Activated CD4-positive, alpha-beta memory T cell treated with anti-CD3 and anti-CD28 coated beads for 36 hours (primary cell): ENCODE measurements around the gene RANBP9. TPM values are rescaled to one million over a fixed set of nuclear protein-coding genes. Genes with fewer than 3 reads are reported as not detected.

ENCODE experiments used
- CTCF ChIA-PET: fragments of 350-600 bp; sonication (Branson Sonifier 250); formaldehyde crosslinking; loops from one replicate; lab custom pipeline; 2021; ENCODE audit warnings: antibody characterized with exemption, inconsistent platforms; lab: Charles Lee
- POLR2A ChIA-PET: fragments of 350-600 bp; sonication (Branson Sonifier 250); formaldehyde crosslinking; loops from one replicate; lab custom pipeline; 2021; ENCODE audit warnings: antibody characterized with exemption; lab: Charles Lee
- DNase-seq: peaks from one replicate; pipeline ENCODE4 v3.0.0-alpha.2; 2020
- H3K27ac Mint-ChIP-seq: one replicate; pipeline ENCODE4 v1.8.0; 2021; ENCODE audit warnings: mixed read lengths
- H3K27me3 Mint-ChIP-seq: one replicate; pipeline ENCODE4 v1.8.0; 2021; ENCODE audit warnings: mixed read lengths
- H3K36me3 Mint-ChIP-seq: one replicate; pipeline ENCODE4 v1.8.0; 2021; ENCODE audit warnings: mixed read lengths
- H3K4me1 Mint-ChIP-seq: one replicate; pipeline ENCODE4 v1.8.0; 2021; ENCODE audit warnings: low read depth, mixed read lengths
- H3K4me3 Mint-ChIP-seq: one replicate; pipeline ENCODE4 v1.8.0; 2021; ENCODE audit warnings: mild to moderate bottlenecking, mixed read lengths
- H3K9me3 Mint-ChIP-seq: one replicate; pipeline ENCODE4 v1.8.0; 2021; ENCODE audit warnings: mixed read lengths
- intact Hi-C: fragments of 100-400 bp; cut with micrococcal nuclease; formaldehyde crosslinking; loops from one replicate; pipeline ENCODE4 v1.15.1; 2023
- total RNA-seq, 2 experiments: library from RNA; stranded (reverse); gene quantifications; one replicate each; pipeline ENCODE4 v1.2.3, GENCODE V29; 2021

RANBP9 gene
- total RNA-seq, 2 experiments from 2014 or later: 63.7 to 66.2 TPM

DNA sequence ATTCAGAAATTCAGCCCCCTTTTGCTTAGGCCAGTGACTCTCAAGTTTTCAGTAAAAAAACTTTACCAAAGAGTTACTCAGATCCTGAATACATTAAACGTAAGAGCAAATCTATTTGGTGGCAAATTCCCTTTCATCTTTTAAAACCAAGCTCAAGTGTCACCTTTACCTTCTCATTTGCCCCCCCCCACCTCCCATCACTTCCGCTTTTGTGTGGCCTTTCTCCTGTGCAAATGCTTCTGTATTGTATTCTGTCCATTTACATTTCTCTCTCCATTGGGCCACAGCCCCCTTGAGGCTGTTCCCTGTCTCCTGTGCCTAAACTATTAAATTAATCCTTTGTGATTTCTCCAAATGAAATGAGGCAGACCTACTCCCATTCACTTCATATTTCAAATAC, 94.6 kb downstream of the RANBP9 start:
- intact Hi-C loops: loop anchor here (5.0 kb wide), 1 partner anchor 150 kb away; no protein-coding TSS in a partner anchor
- CTCF ChIA-PET: interaction anchor here (0.9 to 6.9 kb wide), 5 partner anchors 7 to 94 kb away, joined by 3 to 76 read pairs (median 30); partner anchors contain the start of genes RANBP9 and SIRT5

DNA sequence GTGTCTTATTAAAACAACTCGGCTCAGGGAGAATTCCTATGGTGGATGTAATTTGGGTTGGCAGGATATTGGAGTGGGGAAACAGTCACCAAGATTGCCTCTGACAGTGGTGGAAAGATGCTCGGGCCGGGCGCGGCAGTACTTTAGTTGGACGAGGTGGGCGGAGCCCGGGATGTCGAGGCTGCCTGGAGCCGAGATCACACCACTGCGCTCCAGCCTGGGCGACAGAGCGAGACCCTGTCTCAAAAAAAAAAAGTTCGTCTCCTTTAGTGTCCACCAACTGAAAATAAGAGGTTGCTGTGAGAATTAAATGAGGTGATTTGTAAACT, 95.9 kb downstream of the RANBP9 start:
- intact Hi-C loops: loop anchor here (1.0 to 5.0 kb wide), 3 partner anchors 41 to 152 kb away; partner anchors contain the start of gene SIRT5
- Mint-ChIP-seq H3K27ac (peak overlapping the region; percentile 92), H3K9me3 (no peaks in the 10 kb centered on the region), H3K4me1 (peaks cover 44% of the 10 kb centered on the region), H3K4me3 (peak overlapping the region; percentile 87), H3K27me3 (no peaks in the 10 kb centered on the region), H3K36me3 (peaks cover 30% of the 10 kb centered on the region)
- ChIA-PET CTCF (interaction anchor here (0.7 to 6.9 kb wide), 34 partner anchors 8 to 1734 kb away, joined by 3 to 76 read pairs (median 4); partner anchors contain the start of genes RANBP9, SIRT5 and TBC1D7), POLR2A (interaction anchor here (0.8 to 4.7 kb wide), 8 partner anchors 9 to 287 kb away, joined by 3 to 32 read pairs (median 8); partner anchors contain the start of genes MCUR1, RANBP9, SIRT5 and TBC1D7)
- DNase-seq: peak; percentile 61

More for the DNA sequence above, 94.6 kb downstream of the RANBP9 start:
- Mint-ChIP-seq H3K36me3 (peaks cover 35% of the 10 kb centered on the region), H3K4me1 (peaks cover 37% of the 10 kb centered on the region), H3K4me3 (peak overlapping the region; percentile 87), H3K9me3 (no peaks in the 10 kb centered on the region), H3K27ac (peak overlapping the region; percentile 69), H3K27me3 (no peaks in the 10 kb centered on the region)
- DNase-seq: no peak
- POLR2A ChIA-PET: interaction anchor here (0.7 to 4.7 kb wide), 5 partner anchors 10 to 177 kb away, joined by 3 to 32 read pairs (median 4); partner anchors contain the start of genes GFOD1 and RANBP9

GRCh38 chr6:13614926-13615791, 96.5 kb downstream of the RANBP9 start, which contains the start of gene NOL7:
TSS of gene NOL7 (plus strand) at chr6:13615335. CDS start at chr6:13615359, 24 bp downstream.
- Mint-ChIP-seq H3K27ac (peak within 1 kb of the TSS; percentile 92), H3K27me3 (no peaks in the 10 kb centered on the region), H3K4me3 (peak within 1 kb of the TSS; percentile 87), H3K36me3 (peaks cover 30% of the 10 kb centered on the region), H3K4me1 (peaks cover 44% of the 10 kb centered on the region), H3K9me3 (no peaks in the 10 kb centered on the region)
- intact Hi-C loops: loop anchor here (1.0 to 5.0 kb wide), 4 partner anchors 41 to 172 kb away; partner anchors contain the start of gene SIRT5
- CTCF ChIA-PET: interaction anchor here (0.8 to 6.9 kb wide), 32 partner anchors 9 to 311 kb away, joined by 3 to 76 read pairs (median 4); partner anchors contain the start of genes RANBP9, SIRT5 and TBC1D7
- peak; percentile 99 for DNase-seq
- POLR2A ChIA-PET: interaction anchor here (0.7 to 4.7 kb wide), 13 partner anchors 9 to 312 kb away, joined by 3 to 32 read pairs (median 5); partner anchors contain the start of genes MCUR1, RANBP9, SIRT5 and TBC1D7

DNA sequence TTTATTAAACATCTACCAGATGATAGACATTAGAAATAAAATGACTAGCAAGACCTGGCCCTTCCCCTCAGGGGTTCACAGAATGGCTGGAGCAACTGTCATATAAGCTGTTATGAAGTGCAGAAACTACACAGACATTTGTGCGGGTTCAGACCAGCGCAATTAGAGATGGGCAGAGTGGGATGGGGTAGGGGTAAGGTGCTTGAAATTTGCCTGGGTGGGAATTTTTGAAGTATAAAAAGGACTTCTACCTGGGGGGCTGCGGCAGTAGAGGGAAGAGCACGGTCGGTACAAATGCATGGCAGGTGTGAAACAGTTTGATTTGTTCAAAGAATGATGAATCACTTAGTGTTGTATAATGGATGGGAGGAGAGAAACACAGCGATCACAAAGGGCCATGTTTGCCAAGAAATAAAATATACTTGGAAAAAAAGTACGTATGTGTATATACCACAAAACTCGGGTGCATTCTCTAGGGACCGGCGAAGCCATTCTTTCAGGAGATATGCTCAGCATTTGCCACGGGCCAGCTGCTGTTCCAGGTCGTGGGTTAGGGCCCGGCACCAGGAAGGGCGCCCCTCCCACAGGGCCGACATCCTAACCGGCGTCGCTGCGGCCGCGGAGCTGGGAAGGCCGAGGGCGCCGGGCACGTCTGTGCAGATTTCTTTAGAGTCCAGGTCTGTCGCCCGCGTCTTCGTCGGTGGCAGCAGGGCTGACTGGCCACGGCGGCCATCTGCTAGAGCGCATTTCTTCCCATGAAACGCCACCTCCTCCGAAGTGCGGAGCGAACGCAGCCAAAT, 97.3 kb downstream of the RANBP9 start:
- Mint-ChIP-seq H3K27me3 (no peaks in the 10 kb centered on the region), H3K27ac (peak overlapping the region; percentile 92), H3K9me3 (no peaks in the 10 kb centered on the region), H3K36me3 (peaks cover 27% of the 10 kb centered on the region), H3K4me1 (peaks cover 44% of the 10 kb centered on the region), H3K4me3 (peak overlapping the region; percentile 87)
- CTCF ChIA-PET: interaction anchor here (0.9 to 6.9 kb wide), 21 partner anchors 10 to 310 kb away, joined by 3 to 76 read pairs (median 5); partner anchors contain the start of genes RANBP9, SIRT5 and TBC1D7
- POLR2A ChIA-PET: interaction anchor here (0.6 to 4.7 kb wide), 12 partner anchors 12 to 311 kb away, joined by 3 to 32 read pairs (median 4); partner anchors contain the start of genes MCUR1, RANBP9, SIRT5 and TBC1D7
- intact Hi-C loops: loop anchor here (5.0 kb wide), 1 partner anchor 173 kb away; no protein-coding TSS in a partner anchor
- peak; percentile 22 for DNase-seq

GRCh38 chr6:13613029-13613594, 98.5 kb downstream of the RANBP9 start:
- Mint-ChIP-seq H3K4me3 (no peak overlapping the region), H3K27me3 (no peaks in the 10 kb centered on the region), H3K9me3 (no peaks in the 10 kb centered on the region), H3K36me3 (peaks cover 20% of the 10 kb centered on the region), H3K4me1 (peaks cover 39% of the 10 kb centered on the region), H3K27ac (no peak overlapping the region)
- intact Hi-C loops: loop anchor here (5.0 kb wide), 1 partner anchor 174 kb away; no protein-coding TSS in a partner anchor
- no peak for DNase-seq
- ChIA-PET CTCF (interaction anchor here (0.6 to 6.9 kb wide), 2 partner anchors 39 to 276 kb away, joined by 4 to 76 read pairs; partner anchors contain the start of gene SIRT5), POLR2A (interaction anchor here (4.7 kb wide), 1 partner anchor 97 kb away, joined by 32 read pairs; the partner anchor contains the start of gene RANBP9)

- H3K27ac Mint-ChIP-seq: peak overlapping the region; percentile 72
- ChIA-PET POLR2A (no interaction called here), CTCF (interaction anchor here (1.4 to 6.9 kb wide), 2 partner anchors 38 to 280 kb away, joined by 4 to 76 read pairs; partner anchors contain the start of gene SIRT5)
- no peaks in the 10 kb centered on the region for H3K27me3 Mint-ChIP-seq
- peaks cover 30% of the 10 kb centered on the region for H3K4me1 Mint-ChIP-seq
- H3K9me3 Mint-ChIP-seq: no peaks in the 10 kb centered on the region
- no peak for DNase-seq
- no peak overlapping the region for H3K4me3 Mint-ChIP-seq
- peaks cover 10% of the 10 kb centered on the region for H3K36me3 Mint-ChIP-seq
- intact Hi-C loops: loop anchor here (5.0 kb wide), 1 partner anchor 176 kb away; no protein-coding TSS in a partner anchor
Observed at GRCh38 chr6:13611715-13612114, 99.9 kb downstream of the RANBP9 start.

- intact Hi-C loops: no loop called here
- Mint-ChIP-seq H3K27ac (no peak overlapping the region), H3K4me1 (no peaks in the 10 kb centered on the region), H3K4me3 (no peak overlapping the region), H3K36me3 (peaks cover 9% of the 10 kb centered on the region), H3K9me3 (no peaks in the 10 kb centered on the region), H3K27me3 (no peaks in the 10 kb centered on the region)
- POLR2A ChIA-PET: no interaction called here
- DNase-seq: no peak
- CTCF ChIA-PET: no interaction called here
Observed at GRCh38 chr6:13605634-13606033, 106.0 kb downstream of the RANBP9 start.

DNA sequence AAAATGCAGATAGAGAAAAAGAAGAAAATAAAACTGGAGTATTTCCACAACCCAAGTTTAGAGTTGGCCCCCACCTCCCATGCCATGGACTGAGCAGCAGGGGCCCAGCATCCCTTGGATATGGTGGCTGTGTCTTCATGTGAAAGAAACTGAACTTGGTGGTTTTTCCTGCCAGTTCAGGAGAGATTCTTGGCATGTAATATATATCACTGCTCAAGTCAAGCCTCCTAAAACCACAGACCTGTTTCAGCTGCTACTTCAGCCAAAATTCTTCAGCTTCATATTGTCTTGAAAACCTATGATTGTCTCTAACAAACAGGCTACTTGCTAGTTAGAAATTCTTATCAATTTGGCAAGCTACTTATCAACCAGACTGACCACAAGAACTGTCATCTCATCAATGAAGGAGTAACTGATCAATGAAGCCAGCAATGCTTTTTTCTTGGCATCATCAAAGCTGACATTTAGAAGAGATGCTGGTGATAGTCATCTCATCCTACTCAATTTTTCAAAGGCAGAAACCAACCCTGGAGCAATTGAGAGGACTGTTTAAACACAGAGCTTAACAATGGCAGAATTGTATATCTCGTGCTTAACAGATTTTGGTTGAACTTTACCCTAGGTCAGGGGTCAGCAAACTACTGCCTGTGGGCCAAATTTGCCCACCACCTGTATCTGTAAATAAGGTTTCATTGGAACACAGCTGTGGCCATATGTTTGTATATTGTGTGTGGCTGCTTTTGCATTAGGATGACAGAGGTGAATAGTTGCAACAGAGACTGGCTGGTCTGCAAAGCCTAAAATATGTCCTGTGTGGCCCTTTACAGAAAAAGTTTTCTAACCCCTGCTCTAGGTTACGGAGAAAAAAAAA, 106.9 kb downstream of the RANBP9 start:
- DNase-seq: no peak
- Mint-ChIP-seq H3K9me3 (no peaks in the 10 kb centered on the region), H3K27ac (no peak overlapping the region), H3K36me3 (peaks cover 9% of the 10 kb centered on the region), H3K27me3 (no peaks in the 10 kb centered on the region), H3K4me1 (no peaks in the 10 kb centered on the region), H3K4me3 (no peak overlapping the region)
- POLR2A ChIA-PET: interaction anchor here (0.9 kb wide), 1 partner anchor 30 kb away, joined by 5 read pairs; the partner anchor contains the start of gene SIRT5
- intact Hi-C loops: no loop called here
- CTCF ChIA-PET: interaction anchor here (0.8 kb wide), 1 partner anchor 10 kb away, joined by 4 read pairs; the partner anchor contains the start of gene NOL7

DNA sequence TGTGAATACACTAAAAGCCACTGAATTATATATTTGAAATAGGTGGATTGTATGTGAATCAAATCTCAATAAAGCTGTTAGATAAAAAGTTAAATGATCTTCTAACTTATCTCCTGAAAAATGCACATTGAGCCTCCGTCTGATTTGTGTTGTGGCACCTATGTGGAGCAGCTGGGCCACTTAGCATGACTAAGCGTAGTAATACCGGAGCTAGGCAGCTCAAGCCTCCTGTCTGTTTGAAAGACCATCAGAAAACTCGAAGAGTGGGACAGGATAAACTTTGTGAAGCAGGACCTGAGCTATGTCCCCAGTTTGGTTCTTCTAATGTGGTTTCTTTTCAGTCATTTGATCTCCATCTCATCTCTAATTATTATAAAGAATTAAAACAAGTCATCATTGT, 107.5 kb downstream of the RANBP9 start:
- H3K9me3 Mint-ChIP-seq: no peaks in the 10 kb centered on the region
- no peaks in the 10 kb centered on the region for H3K4me1 Mint-ChIP-seq
- POLR2A ChIA-PET: interaction anchor here (0.9 kb wide), 1 partner anchor 29 kb away, joined by 5 read pairs; the partner anchor contains the start of gene SIRT5
- peaks cover 9% of the 10 kb centered on the region for H3K36me3 Mint-ChIP-seq
- no peak overlapping the region for H3K4me3 Mint-ChIP-seq
- CTCF ChIA-PET: no interaction called here
- intact Hi-C loops: no loop called here
- no peaks in the 10 kb centered on the region for H3K27me3 Mint-ChIP-seq
- H3K27ac Mint-ChIP-seq: no peak overlapping the region
- DNase-seq: no peak

DNA sequence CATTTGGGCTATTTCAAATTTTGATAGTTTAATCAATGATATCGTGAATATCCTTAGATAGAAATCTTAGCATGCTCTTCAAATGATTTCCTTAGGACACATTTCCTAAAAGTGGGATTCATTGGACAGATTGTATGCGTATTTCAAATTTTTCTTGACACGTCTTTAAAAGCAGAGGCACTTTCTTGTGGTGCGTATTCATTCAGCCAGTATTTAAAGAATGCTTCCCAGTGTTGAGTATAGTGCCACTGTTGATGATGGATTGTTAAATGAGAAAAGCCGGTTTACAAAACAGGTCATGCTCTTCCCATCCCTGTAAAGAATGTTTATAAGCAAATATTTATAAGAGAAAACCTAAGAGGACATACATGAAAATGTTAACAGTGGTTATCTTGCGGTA, 111.6 kb downstream of the RANBP9 start:
- peaks cover 22% of the 10 kb centered on the region for H3K36me3 Mint-ChIP-seq
- H3K4me1 Mint-ChIP-seq: no peaks in the 10 kb centered on the region
- ChIA-PET POLR2A (no interaction called here), CTCF (no interaction called here)
- no peak overlapping the region for H3K27ac Mint-ChIP-seq
- no peaks in the 10 kb centered on the region for H3K27me3 Mint-ChIP-seq
- no peak for DNase-seq
- no peaks in the 10 kb centered on the region for H3K9me3 Mint-ChIP-seq
- intact Hi-C loops: no loop called here
- H3K4me3 Mint-ChIP-seq: no peak overlapping the region
